K562 (cell line): ENCODE data around the gene ALG12. TPM values are rescaled to one million over a fixed set of nuclear protein-coding genes. Genes with fewer than 3 reads are reported as not detected.

Source experiments
- ATAC-seq: fragments of 200-7000 bp; cut with Tn5 transposase; 3 replicates; pipeline ENCODE4 v1.9.1; 2020; ENCODE audit warnings: moderate library complexity
- BruUV-seq: library from RNA; stranded (reverse); fragments of 400-500 nt; replicated peaks from 2 replicates; lab custom pipeline; 2021; lab: Mats Ljungman, UMichigan
- CTCF ChIA-PET: fragments of 300-600 bp; formaldehyde crosslinking; extraction: SDS; loops from one replicate; lab custom pipeline; 2021; ENCODE audit warnings: low intra/inter-chr PET ratio; lab: Yijun Ruan, JAX
- POLR2A ChIA-PET: fragments of 300-600, 350-650 bp; sonication (Branson Sonifier 250); formaldehyde crosslinking; extraction: SDS; loops from one replicate; lab custom pipeline; 2021; ENCODE audit warnings: antibody characterized with exemption, inconsistent platforms; lab: Yijun Ruan, JAX
- DNase-seq, 4 experiments: peaks; one replicate each; pipeline versions ENCODE4 v3.0.0 to v3.0.0-alpha.2; 2011 to 2018; ENCODE audit warnings: low spot score in 3 of 4, mixed read lengths in 3 of 4; ENCODE audit errors: extremely low read depth in 1 of 4
- FAIRE-seq: peaks from 2 replicates; lab custom pipeline; 2011; peaks lifted over from hg19 to GRCh38; lab: Jason Lieb, UNC
- H2AFZ ChIP-seq: 2 replicates; pipeline ENCODE4 v1.6.0; 2011; ENCODE audit warnings: low read depth, low read length, control low read depth, inconsistent platforms
- H3K27ac ChIP-seq: fragments of 200-600 bp; 3 replicates; pipeline ENCODE4 v1.8.0; 2011; ENCODE audit warnings: low read depth, mild to moderate bottlenecking, control low read depth, inconsistent platforms, low read length, moderate library complexity, mixed read lengths; ENCODE audit errors: extremely low read depth
- H3K27me3 ChIP-seq, 2 experiments: fragments of 300-600 bp in 1 of 2; 2 replicates in 1 of 2; 3 replicates in 1 of 2; pipeline versions ENCODE4 v1.6.0 to v1.8.0; 2011; ENCODE audit warnings: inconsistent platforms in 2 of 2, low read length in 2 of 2, mild to moderate bottlenecking in 1 of 2, mixed read lengths in 1 of 2, moderate library complexity in 1 of 2; ENCODE audit not compliant: control insufficient read depth in 2 of 2, insufficient read depth in 2 of 2
- H3K36me3 ChIP-seq: fragments of 300-600 bp; 3 replicates; pipeline ENCODE4 v1.8.0; 2011; ENCODE audit warnings: mild to moderate bottlenecking, low read length, inconsistent platforms; ENCODE audit not compliant: control insufficient read depth, insufficient read depth
- H3K4me1 ChIP-seq, 2 experiments: fragments of 200-600 bp in 1 of 2; replicated peaks in 1 of 2; 2 replicates in 1 of 2; 3 replicates in 1 of 2; pipeline versions ENCODE4 v1.5.1 to v1.8.0; 2011; ENCODE audit warnings: inconsistent platforms in 2 of 2, low read length in 2 of 2, mild to moderate bottlenecking in 1 of 2, mixed read lengths in 1 of 2, moderate library complexity in 1 of 2; ENCODE audit not compliant: control insufficient read depth in 2 of 2, insufficient read depth in 2 of 2
- H3K4me2 ChIP-seq: 2 replicates; pipeline ENCODE4 v1.6.1; 2011; ENCODE audit warnings: low read length, control low read depth, inconsistent platforms, mixed read lengths; ENCODE audit not compliant: insufficient read depth
- H3K4me3 ChIP-seq: fragments of 200-600 bp; sonication (generic), shearing (Covaris generic); 2 replicates; pipeline ENCODE4 v1.5.1; 2016; ENCODE audit warnings: control low read depth, inconsistent platforms
- H3K79me2 ChIP-seq: fragments of 200-600 bp; 3 replicates; pipeline ENCODE4 v1.8.0; 2011; ENCODE audit warnings: low read length, inconsistent platforms; ENCODE audit not compliant: control insufficient read depth, insufficient read depth
- H3K9ac ChIP-seq, 2 experiments: 2 replicates each; pipeline versions ENCODE4 v1.6.0 to v1.6.1; 2011; ENCODE audit warnings: low read depth in 2 of 2, low read length in 2 of 2, control low read depth in 1 of 2, inconsistent platforms in 1 of 2, mild to moderate bottlenecking in 1 of 2, mixed read lengths in 1 of 2; ENCODE audit not compliant: insufficient read depth in 1 of 2
- H3K9me1 ChIP-seq: one replicate; pipeline ENCODE4 v1.6.0; 2011; ENCODE audit warnings: inconsistent platforms, mild to moderate bottlenecking, low read length, moderate library complexity; ENCODE audit not compliant: control insufficient read depth, insufficient read depth
- H3K9me3 ChIP-seq: replicated peaks from 2 replicates; pipeline ENCODE4 v1.5.1; 2011; ENCODE audit warnings: low read depth, low read length, inconsistent platforms; ENCODE audit not compliant: control insufficient read depth, insufficient read depth
- H4K20me1 ChIP-seq: replicated peaks from 2 replicates; pipeline ENCODE4 v1.6.1; 2011; ENCODE audit warnings: low read length, inconsistent platforms, mixed read lengths; ENCODE audit not compliant: control insufficient read depth, insufficient read depth
- CBFA2T3 ChIP-seq: fragments of 450-650 bp; IDR thresholded peaks from 2 replicates; pipeline ENCODE4 v1.6.1; 2017
- MCM3 ChIP-seq: fragments of 450-650 bp; IDR thresholded peaks from 2 replicates; pipeline ENCODE4 v1.6.1; 2016
- NBN ChIP-seq: fragments of 450-650 bp; IDR thresholded peaks from 2 replicates; pipeline ENCODE4 v1.6.1; 2016; ENCODE audit warnings: low read depth, mild to moderate bottlenecking
- NCOA2 ChIP-seq, 2 experiments: fragments of 450-650 bp; IDR thresholded peaks; 2 replicates each; pipeline ENCODE4 v1.6.1; 2018; ENCODE audit warnings: mild to moderate bottlenecking in 2 of 2, moderate library complexity in 1 of 2; ENCODE audit not compliant: partially characterized antibody in 2 of 2
- RBBP5 ChIP-seq: fragments of 200-600 bp; sonication (generic); IDR thresholded peaks from 2 replicates; pipeline ENCODE4 v1.6.1; 2012; ENCODE audit warnings: borderline replicate concordance, mild to moderate bottlenecking, low read length, control low read depth, inconsistent platforms; ENCODE audit not compliant: insufficient read depth, poor library complexity, severe bottlenecking
- SAFB2 ChIP-seq: fragments of 200-400 bp; formaldehyde crosslinking; IDR thresholded peaks from 2 replicates; pipeline ENCODE4 v1.6.1; 2018; ENCODE audit warnings: borderline replicate concordance, low read length, low read depth, moderate library complexity; ENCODE audit not compliant: severe bottlenecking
- TBP ChIP-seq: optimal IDR thresholded peaks from 2 replicates; pipeline ENCODE3; 2011; ENCODE audit warnings: low read depth, low read length, improper control_type of control experiment
- ZEB2 ChIP-seq: fragments of 450-650 bp; IDR thresholded peaks from 2 replicates; pipeline ENCODE4 v1.6.1; 2016
- ZNF232 ChIP-seq: sonication (generic); formaldehyde crosslinking; IDR thresholded peaks from 2 replicates; pipeline ENCODE4 v1.8.0; 2022; ENCODE audit warnings: mild to moderate bottlenecking, missing genetic modification reagents
- WGBS: fragments of 100-300 bp; shearing (Covaris generic); methylation state at CpG from one replicate; pipeline ENCODE4 v1.1.6; 2016; ENCODE audit warnings: low coverage, mixed read lengths; ENCODE audit not compliant: insufficient coverage; ENCODE audit errors: missing lambda C conversion rate; 5-methylcytosine and 5-hydroxymethylcytosine counted together
- in situ Hi-C: fragments of 300-500 bp; cut with MboI; formaldehyde crosslinking; loops from 4 replicates; pipeline ENCODE4 v1.15.0; 2018; ENCODE audit warnings: inconsistent platforms, mixed read lengths
- intact Hi-C: fragments of 100-400 bp; cut with micrococcal nuclease; formaldehyde crosslinking; loops from 2 replicates; pipeline ENCODE4 v1.14.2; 2022
- polyA plus RNA-seq, 8 experiments: library from polyadenylated mRNA; depleted of rRNA in 4 of 8; stranded (reverse) in 5 of 8; unstranded in 3 of 8; fragments of >200 nt; fragmentation: Nextera tagmentation in 2 of 8; fragmentation: Illumina TruSeq in 1 of 8; extraction: Ambion mirVana in 2 of 8; extraction: Trizol in 1 of 8; gene quantifications; 2 replicates each; pipeline versions ENCODE4 v1.2.1 to v1.2.3, GENCODE V29; 2011 to 2014; ENCODE audit warnings: inconsistent platforms in 1 of 8, missing spikeins in 1 of 8
- total RNA-seq, 7 experiments: library from RNA; depleted of rRNA in 6 of 7; stranded (reverse); fragments of >200 nt in 6 of 7; fragmentation: Illumina TruSeq in 2 of 7; extraction: Trizol in 2 of 7; gene quantifications; 2 replicates each; pipeline versions ENCODE4 v1.2.1 to v1.2.3, GENCODE V29; 2011 to 2021; ENCODE audit warnings: low replicate concordance in 1 of 7
- TF ChIP-seq, protein P1 (sequence below): fragments of 250-450 bp; sonication (Bioruptor Pico); IDR thresholded peaks from 2 replicates; pipeline ENCODE4 v1.8.0; 2021; ENCODE audit warnings: moderate library complexity, mild to moderate bottlenecking, inconsistent platforms
- TF ChIP-seq, protein P2 (sequence below): sonication (generic); formaldehyde crosslinking; IDR thresholded peaks from 2 replicates; pipeline ENCODE4 v1.8.1; 2023; ENCODE audit warnings: mild to moderate bottlenecking, missing genetic modification reagents, moderate library complexity

The ALG12 gene
- total and polyA plus RNA-seq, 9 of the 15 experiments (the other 6 are each of a cell fraction or from before 2014, with no cell fraction given), result 0.20 to 8.5 (median 3.4) TPM

GRCh38 chr22:49925525-49926128 is 7.4 kb upstream of the ALG12 start:
- no peaks in the 10 kb centered on the region for H3K9me3 ChIP-seq
- in situ Hi-C loops, result no loop called here
- WGBS, result 95% methylated on average over 19 of the region's 24 CpGs
- CTCF ChIA-PET, result interaction anchor here (0.6 to 1.8 kb wide), 2 partner anchors 158 kb away, joined by 3 to 5 read pairs; no protein-coding TSS in a partner anchor
- H3K27ac ChIP-seq, result no peak overlapping the region
- no peaks in the 10 kb centered on the region for H3K79me2 ChIP-seq
- ATAC-seq, result no peak
- H3K4me1 ChIP-seq, result peaks cover under 1 to 34% of the 10 kb centered on the region in 2 experiments; a peak in 3 of 5 replicates
- DNase-seq, result no peak
- TF ChIP-seq, protein P1, sequence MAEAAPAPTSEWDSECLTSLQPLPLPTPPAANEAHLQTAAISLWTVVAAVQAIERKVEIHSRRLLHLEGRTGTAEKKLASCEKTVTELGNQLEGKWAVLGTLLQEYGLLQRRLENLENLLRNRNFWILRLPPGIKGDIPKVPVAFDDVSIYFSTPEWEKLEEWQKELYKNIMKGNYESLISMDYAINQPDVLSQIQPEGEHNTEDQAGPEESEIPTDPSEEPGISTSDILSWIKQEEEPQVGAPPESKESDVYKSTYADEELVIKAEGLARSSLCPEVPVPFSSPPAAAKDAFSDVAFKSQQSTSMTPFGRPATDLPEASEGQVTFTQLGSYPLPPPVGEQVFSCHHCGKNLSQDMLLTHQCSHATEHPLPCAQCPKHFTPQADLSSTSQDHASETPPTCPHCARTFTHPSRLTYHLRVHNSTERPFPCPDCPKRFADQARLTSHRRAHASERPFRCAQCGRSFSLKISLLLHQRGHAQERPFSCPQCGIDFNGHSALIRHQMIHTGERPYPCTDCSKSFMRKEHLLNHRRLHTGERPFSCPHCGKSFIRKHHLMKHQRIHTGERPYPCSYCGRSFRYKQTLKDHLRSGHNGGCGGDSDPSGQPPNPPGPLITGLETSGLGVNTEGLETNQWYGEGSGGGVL (CRISPR knock-in tag), result no peak
- TF ChIP-seq CBFA2T3, result no peak
- TF ChIP-seq, protein P2, sequence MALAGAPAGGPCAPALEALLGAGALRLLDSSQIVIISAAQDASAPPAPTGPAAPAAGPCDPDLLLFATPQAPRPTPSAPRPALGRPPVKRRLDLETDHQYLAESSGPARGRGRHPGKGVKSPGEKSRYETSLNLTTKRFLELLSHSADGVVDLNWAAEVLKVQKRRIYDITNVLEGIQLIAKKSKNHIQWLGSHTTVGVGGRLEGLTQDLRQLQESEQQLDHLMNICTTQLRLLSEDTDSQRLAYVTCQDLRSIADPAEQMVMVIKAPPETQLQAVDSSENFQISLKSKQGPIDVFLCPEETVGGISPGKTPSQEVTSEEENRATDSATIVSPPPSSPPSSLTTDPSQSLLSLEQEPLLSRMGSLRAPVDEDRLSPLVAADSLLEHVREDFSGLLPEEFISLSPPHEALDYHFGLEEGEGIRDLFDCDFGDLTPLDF, result no peak
- TF ChIP-seq NBN, result no peak
- TF ChIP-seq ZNF232 (CRISPR knock-in tag), result no peak
- no peak for TF ChIP-seq NCOA2 (IDR thresholded peaks at IDR 0.05; ENCODE audit: partially characterized antibody in 2 of 2)
- no peak for TF ChIP-seq ZEB2
- no peak for TF ChIP-seq RBBP5
- TF ChIP-seq TBP, result no peak
- no peak for TF ChIP-seq MCM3
- TF ChIP-seq SAFB2, result no peak
- H2AFZ ChIP-seq, result no peak overlapping the region
- BruUV-seq, result no TSS peak
- H3K36me3 ChIP-seq, result peaks cover 3% of the 10 kb centered on the region; the same call in 1 of the 3 replicates
- no peak overlapping the region for H3K4me2 ChIP-seq
- no peak overlapping the region for H3K4me3 ChIP-seq
- no peak overlapping the region for H3K9ac ChIP-seq
- no peaks in the 10 kb centered on the region for H4K20me1 ChIP-seq
- POLR2A ChIA-PET, result interaction anchor here (0.6 kb wide), 1 partner anchor 184 kb away, joined by 3 read pairs; no protein-coding TSS in a partner anchor
- H3K27me3 ChIP-seq, result no peaks in the 10 kb centered on the region
- intact Hi-C loops, result no loop called here
- H3K9me1 ChIP-seq, result no peaks in the 10 kb centered on the region
- no peak for FAIRE-seq
